Measurements from ENCODE around the gene PCDHB2.
"Not testable (repeated sequence)": the region's sequence is repeated elsewhere in the genome, so short reads cannot be mapped to it uniquely, and the experiment has no call there.

GRCh38 chr5:141102471-141102870 is 8.1 kb downstream of the PCDHB2 start:
- TF ChIP-seq CTCF (IDR thresholded peaks at IDR 0.05); ZFX (IDR thresholded peaks at IDR 0.05; ENCODE audit: borderline replicate concordance): not testable (repeated sequence)
